WTC11 (cell line): ENCODE measurements around the gene OS9. TPM values are rescaled to one million over a fixed set of nuclear protein-coding genes. Genes with fewer than 3 reads are reported as not detected.
A peak's percentile ranks its signal among the peaks of the same experiment; 100 is the strongest.

Experiments
- ATAC-seq: fragments of 200-7000 bp; cut with Tn5 transposase; 2 replicates; pipeline ENCODE4 v1.10.0; 2021; ENCODE audit warnings: mild to moderate bottlenecking, moderate library complexity
- CTCF ChIA-PET: fragments of 300-600 bp; sonication (Branson Sonifier 250); formaldehyde crosslinking; loops from one replicate; lab custom pipeline; 2021; ENCODE audit warnings: antibody characterized with exemption; lab: Charles Lee
- POLR2A ChIA-PET: fragments of 350-600 bp; sonication (Branson Sonifier 250); formaldehyde crosslinking; loops from one replicate; lab custom pipeline; 2021; ENCODE audit warnings: antibody characterized with exemption; lab: Charles Lee
- DNase-seq: peaks from one replicate; pipeline ENCODE4 v3.0.0; 2021; ENCODE audit warnings: low spot score
- H3K27ac Mint-ChIP-seq: 2 replicates; pipeline ENCODE4 v1.8.0; 2021; ENCODE audit warnings: mixed read lengths
- H3K27me3 Mint-ChIP-seq: 2 replicates; pipeline ENCODE4 v1.8.0; 2021; ENCODE audit warnings: low read depth, mild to moderate bottlenecking, moderate library complexity, mixed read lengths
- H3K36me3 Mint-ChIP-seq: 2 replicates; pipeline ENCODE4 v1.8.0; 2021; ENCODE audit warnings: mixed read lengths
- H3K4me1 Mint-ChIP-seq: 2 replicates; pipeline ENCODE4 v1.8.0; 2022; ENCODE audit warnings: mixed read lengths
- H3K4me3 Mint-ChIP-seq: 2 replicates; pipeline ENCODE4 v1.8.0; 2021; ENCODE audit warnings: mild to moderate bottlenecking, moderate library complexity, mixed read lengths
- H3K9me3 Mint-ChIP-seq: 2 replicates; pipeline ENCODE4 v1.8.0; 2021; ENCODE audit warnings: mixed read lengths
- CBFB ChIP-seq: sonication (generic); formaldehyde crosslinking; IDR thresholded peaks from 2 replicates; pipeline ENCODE4 v1.8.1; 2022; ENCODE audit warnings: mild to moderate bottlenecking, low read depth, missing genetic modification reagents
- EMX1 ChIP-seq: fragments of 250-450 bp; sonication (Bioruptor Pico); IDR thresholded peaks from 2 replicates; pipeline ENCODE4 v1.8.0; 2021; ENCODE audit warnings: mild to moderate bottlenecking
- ETV6 ChIP-seq: sonication (generic); formaldehyde crosslinking; IDR thresholded peaks from 2 replicates; pipeline ENCODE4 v1.8.1; 2022; ENCODE audit warnings: mild to moderate bottlenecking, missing genetic modification reagents
- FOXK1 ChIP-seq: sonication (generic); formaldehyde crosslinking; IDR thresholded peaks from 2 replicates; pipeline ENCODE4 v1.8.0; 2022; ENCODE audit warnings: mild to moderate bottlenecking, moderate library complexity, missing genetic modification reagents
- GABPB1 ChIP-seq: sonication (generic); formaldehyde crosslinking; IDR thresholded peaks from 2 replicates; pipeline ENCODE4 v1.8.1; 2023; ENCODE audit warnings: mild to moderate bottlenecking, missing genetic modification reagents
- GRHL2 ChIP-seq: fragments of 250-450 bp; sonication (Bioruptor Pico); IDR thresholded peaks from 2 replicates; pipeline ENCODE4 v1.8.0; 2022; ENCODE audit warnings: mild to moderate bottlenecking, moderate library complexity; ENCODE audit not compliant: insufficient replicate concordance, severe bottlenecking
- GTF2I ChIP-seq: fragments of 250-450 bp; sonication (Bioruptor Pico); conservative IDR thresholded peaks from 2 replicates; pipeline ENCODE4 v1.4.0; 2021; ENCODE audit warnings: mild to moderate bottlenecking
- HMGA2 ChIP-seq: fragments of 250-450 bp; sonication (Bioruptor Pico); IDR thresholded peaks from 2 replicates; pipeline ENCODE4 v1.4.0; 2021; ENCODE audit warnings: mild to moderate bottlenecking, moderate library complexity
- NFE2L1 ChIP-seq: sonication (generic); formaldehyde crosslinking; IDR thresholded peaks from 2 replicates; pipeline ENCODE4 v1.8.1; 2023; ENCODE audit warnings: missing genetic modification reagents
- NFYB ChIP-seq: sonication (generic); formaldehyde crosslinking; conservative IDR thresholded peaks from 2 replicates; pipeline ENCODE4 v1.8.0; 2022; ENCODE audit warnings: low read depth, missing genetic modification reagents
- NR1H2 ChIP-seq: sonication (generic); formaldehyde crosslinking; IDR thresholded peaks from 2 replicates; pipeline ENCODE4 v1.9.0; 2021; ENCODE audit warnings: mild to moderate bottlenecking, moderate library complexity, missing genetic modification reagents
- PRRX2 ChIP-seq: fragments of 250-450 bp; sonication (Bioruptor Pico); IDR thresholded peaks from 2 replicates; pipeline ENCODE4 v1.8.0; 2021; ENCODE audit warnings: mild to moderate bottlenecking
- RELA ChIP-seq: sonication (generic); formaldehyde crosslinking; IDR thresholded peaks from 2 replicates; pipeline ENCODE4 v1.8.1; 2022; ENCODE audit warnings: missing genetic modification reagents, mild to moderate bottlenecking, borderline replicate concordance
- RORB ChIP-seq: fragments of 250-450 bp; sonication (Bioruptor Pico); IDR thresholded peaks from 2 replicates; pipeline ENCODE4 v1.9.0; 2021; ENCODE audit warnings: mild to moderate bottlenecking
- SMAD3 ChIP-seq: sonication (generic); formaldehyde crosslinking; IDR thresholded peaks from 2 replicates; pipeline ENCODE4 v1.8.0; 2022; ENCODE audit warnings: missing genetic modification reagents, mild to moderate bottlenecking, borderline replicate concordance
- TEAD1 ChIP-seq: sonication (generic); formaldehyde crosslinking; IDR thresholded peaks from 2 replicates; pipeline ENCODE4 v1.8.0; 2022; ENCODE audit warnings: mild to moderate bottlenecking, missing genetic modification reagents
- ZNF219 ChIP-seq: sonication (generic); formaldehyde crosslinking; IDR thresholded peaks from 2 replicates; pipeline ENCODE4 v1.8.0; 2023; ENCODE audit warnings: missing genetic modification reagents, mild to moderate bottlenecking, borderline replicate concordance
- ZNF317 ChIP-seq: sonication (generic); formaldehyde crosslinking; IDR thresholded peaks from 2 replicates; pipeline ENCODE4 v1.8.1; 2023; ENCODE audit warnings: low read depth, mild to moderate bottlenecking, moderate library complexity, missing genetic modification reagents, borderline replicate concordance
- ZNF416 ChIP-seq: fragments of 250-450 bp; sonication (Bioruptor Pico); IDR thresholded peaks from 2 replicates; pipeline ENCODE4 v1.9.0; 2021; ENCODE audit warnings: mild to moderate bottlenecking, inconsistent platforms
- total RNA-seq: library from RNA; stranded (reverse); gene quantifications from 3 replicates; pipeline ENCODE4 v1.2.3, GENCODE V29; 2021
- TF ChIP-seq, protein P1 (sequence below): sonication (generic); formaldehyde crosslinking; IDR thresholded peaks from 2 replicates; pipeline ENCODE4 v1.8.1; 2023; ENCODE audit warnings: mild to moderate bottlenecking, missing genetic modification reagents
- TF ChIP-seq, protein P2 (sequence below): fragments of 250-450 bp; sonication (Bioruptor Pico); IDR thresholded peaks from 2 replicates; pipeline ENCODE4 v1.9.0; 2021; ENCODE audit warnings: mild to moderate bottlenecking, borderline replicate concordance
- TF ChIP-seq, protein P3 (sequence below): fragments of 250-450 bp; sonication (Bioruptor Pico); IDR thresholded peaks from 2 replicates; pipeline ENCODE4 v1.8.0; 2021; ENCODE audit warnings: mild to moderate bottlenecking
- TF ChIP-seq, protein P4 (sequence below): sonication (generic); formaldehyde crosslinking; IDR thresholded peaks from 2 replicates; pipeline ENCODE4 v1.8.1; 2023; ENCODE audit warnings: mild to moderate bottlenecking, missing genetic modification reagents, moderate library complexity
- TF ChIP-seq, protein P5 (sequence below): sonication (generic); formaldehyde crosslinking; IDR thresholded peaks from 2 replicates; pipeline ENCODE4 v1.8.0; 2022; ENCODE audit warnings: mild to moderate bottlenecking, missing genetic modification reagents
- TF ChIP-seq, protein P6 (sequence below): sonication (generic); formaldehyde crosslinking; IDR thresholded peaks from 2 replicates; pipeline ENCODE4 v1.8.0; 2022; ENCODE audit warnings: mild to moderate bottlenecking, missing genetic modification reagents
- TF ChIP-seq, protein P7 (sequence below): sonication (generic); formaldehyde crosslinking; IDR thresholded peaks from 2 replicates; pipeline ENCODE4 v1.8.1; 2022; ENCODE audit warnings: mild to moderate bottlenecking, moderate library complexity, missing genetic modification reagents

Gene OS9
- total RNA-seq, 1 experiment from 2014 or later, result 77.5 TPM

DNA sequence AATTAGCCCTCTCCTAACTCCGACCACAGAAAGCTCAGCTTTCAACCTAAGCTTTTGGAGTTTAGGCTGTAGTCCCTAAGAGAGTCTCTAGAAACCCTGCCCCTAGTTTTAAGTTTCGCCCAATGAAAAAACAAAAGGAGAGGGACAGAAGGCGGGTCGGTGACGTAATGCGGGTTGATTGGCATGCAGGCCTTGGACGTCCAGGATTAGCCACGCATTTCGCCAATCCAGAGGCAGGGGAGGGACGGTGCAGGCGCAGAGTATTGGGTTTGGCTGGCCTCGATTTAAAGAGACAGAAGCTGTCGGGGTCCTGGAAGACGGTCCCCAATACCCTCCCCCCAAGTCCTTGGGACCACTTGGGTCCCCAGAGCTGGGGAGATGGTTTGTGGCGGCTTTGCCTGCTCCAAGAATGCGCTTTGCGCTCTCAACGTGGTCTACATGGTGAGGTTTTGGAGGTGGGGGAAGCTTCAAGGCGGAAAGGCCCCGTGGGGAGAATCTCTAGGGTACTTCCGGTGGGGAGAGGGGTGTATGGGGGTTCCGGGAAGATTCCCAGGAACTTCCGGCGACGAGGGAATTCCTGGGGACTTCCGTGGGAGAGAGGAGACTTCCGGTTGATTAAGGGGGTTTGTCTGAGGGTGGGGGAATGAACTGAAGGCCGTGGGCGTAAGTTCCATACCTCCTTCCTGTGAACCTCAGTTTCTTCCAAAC lies 51.0 kb downstream of the OS9 start, which contains the start of gene TSPAN31:
Gene TSPAN31, plus strand, starts transcription at position 263 of the 708 bp plus-strand sequence. Its CDS starts 116 bp downstream, at position 379.
- CTCF ChIA-PET, result interaction anchor here (0.7 to 4.7 kb wide), 11 partner anchors 8 to 520 kb away, joined by 3 to 34 read pairs (median 4); partner anchors contain the start of genes B4GALNT1 and GLI1
- Mint-ChIP-seq H3K4me3 (peak within 1 kb of the TSS; percentile 93), H3K27ac (peak within 1 kb of the TSS; percentile 98), H3K27me3 (peaks cover 46% of the 10 kb centered on the region), H3K4me1 (peaks cover 14% of the 10 kb centered on the region), H3K36me3 (peaks cover 36% of the 10 kb centered on the region), H3K9me3 (no peaks in the 10 kb centered on the region; the same call in 1 of the 2 replicates)
- peak; percentile 93 for DNase-seq
- POLR2A ChIA-PET, result interaction anchor here (0.6 to 1.8 kb wide), 8 partner anchors 9 to 292 kb away, joined by 3 to 12 read pairs (median 4); partner anchors contain the start of genes ATP23 and EEF1AKMT3
- ATAC-seq, result peak; percentile 86
- TF ChIP-seq EMX1 (CRISPR knock-in tag) (peak; percentile 74; the same call in 1 of the 2 replicates), FOXK1 (CRISPR knock-in tag) (no peak), ETV6 (CRISPR knock-in tag) (peak; percentile 85; the same call in 1 of the 2 replicates), PRRX2 (CRISPR knock-in tag) (peak; percentile 87), ZNF416 (peak; percentile 26; the same call in 1 of the 2 replicates), CBFB (CRISPR knock-in tag) (no peak), GABPB1 (CRISPR knock-in tag) (no peak; the same call in 1 of the 2 replicates), NFYB (CRISPR knock-in tag) (peak; percentile 86), GRHL2 (no peak), HMGA2 (CRISPR knock-in tag) (no peak), ZNF219 (CRISPR knock-in tag) (no peak), NFE2L1 (no peak), SMAD3 (0 out of 2 replicates have a peak, but pooled peaks have one; percentile 16), GTF2I (CRISPR knock-in tag) (no peak), TEAD1 (CRISPR knock-in tag) (0 out of 2 replicates have a peak, but pooled peaks have one; percentile 12), NR1H2 (CRISPR knock-in tag) (no peak), RELA (CRISPR knock-in tag) (no peak), ZNF317 (no peak), RORB (CRISPR knock-in tag) (no peak)
- TF ChIP-seq, protein P1, sequence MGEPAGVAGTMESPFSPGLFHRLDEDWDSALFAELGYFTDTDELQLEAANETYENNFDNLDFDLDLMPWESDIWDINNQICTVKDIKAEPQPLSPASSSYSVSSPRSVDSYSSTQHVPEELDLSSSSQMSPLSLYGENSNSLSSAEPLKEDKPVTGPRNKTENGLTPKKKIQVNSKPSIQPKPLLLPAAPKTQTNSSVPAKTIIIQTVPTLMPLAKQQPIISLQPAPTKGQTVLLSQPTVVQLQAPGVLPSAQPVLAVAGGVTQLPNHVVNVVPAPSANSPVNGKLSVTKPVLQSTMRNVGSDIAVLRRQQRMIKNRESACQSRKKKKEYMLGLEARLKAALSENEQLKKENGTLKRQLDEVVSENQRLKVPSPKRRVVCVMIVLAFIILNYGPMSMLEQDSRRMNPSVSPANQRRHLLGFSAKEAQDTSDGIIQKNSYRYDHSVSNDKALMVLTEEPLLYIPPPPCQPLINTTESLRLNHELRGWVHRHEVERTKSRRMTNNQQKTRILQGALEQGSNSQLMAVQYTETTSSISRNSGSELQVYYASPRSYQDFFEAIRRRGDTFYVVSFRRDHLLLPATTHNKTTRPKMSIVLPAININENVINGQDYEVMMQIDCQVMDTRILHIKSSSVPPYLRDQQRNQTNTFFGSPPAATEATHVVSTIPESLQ (CRISPR knock-in tag), result no peak
- TF ChIP-seq, protein P2, sequence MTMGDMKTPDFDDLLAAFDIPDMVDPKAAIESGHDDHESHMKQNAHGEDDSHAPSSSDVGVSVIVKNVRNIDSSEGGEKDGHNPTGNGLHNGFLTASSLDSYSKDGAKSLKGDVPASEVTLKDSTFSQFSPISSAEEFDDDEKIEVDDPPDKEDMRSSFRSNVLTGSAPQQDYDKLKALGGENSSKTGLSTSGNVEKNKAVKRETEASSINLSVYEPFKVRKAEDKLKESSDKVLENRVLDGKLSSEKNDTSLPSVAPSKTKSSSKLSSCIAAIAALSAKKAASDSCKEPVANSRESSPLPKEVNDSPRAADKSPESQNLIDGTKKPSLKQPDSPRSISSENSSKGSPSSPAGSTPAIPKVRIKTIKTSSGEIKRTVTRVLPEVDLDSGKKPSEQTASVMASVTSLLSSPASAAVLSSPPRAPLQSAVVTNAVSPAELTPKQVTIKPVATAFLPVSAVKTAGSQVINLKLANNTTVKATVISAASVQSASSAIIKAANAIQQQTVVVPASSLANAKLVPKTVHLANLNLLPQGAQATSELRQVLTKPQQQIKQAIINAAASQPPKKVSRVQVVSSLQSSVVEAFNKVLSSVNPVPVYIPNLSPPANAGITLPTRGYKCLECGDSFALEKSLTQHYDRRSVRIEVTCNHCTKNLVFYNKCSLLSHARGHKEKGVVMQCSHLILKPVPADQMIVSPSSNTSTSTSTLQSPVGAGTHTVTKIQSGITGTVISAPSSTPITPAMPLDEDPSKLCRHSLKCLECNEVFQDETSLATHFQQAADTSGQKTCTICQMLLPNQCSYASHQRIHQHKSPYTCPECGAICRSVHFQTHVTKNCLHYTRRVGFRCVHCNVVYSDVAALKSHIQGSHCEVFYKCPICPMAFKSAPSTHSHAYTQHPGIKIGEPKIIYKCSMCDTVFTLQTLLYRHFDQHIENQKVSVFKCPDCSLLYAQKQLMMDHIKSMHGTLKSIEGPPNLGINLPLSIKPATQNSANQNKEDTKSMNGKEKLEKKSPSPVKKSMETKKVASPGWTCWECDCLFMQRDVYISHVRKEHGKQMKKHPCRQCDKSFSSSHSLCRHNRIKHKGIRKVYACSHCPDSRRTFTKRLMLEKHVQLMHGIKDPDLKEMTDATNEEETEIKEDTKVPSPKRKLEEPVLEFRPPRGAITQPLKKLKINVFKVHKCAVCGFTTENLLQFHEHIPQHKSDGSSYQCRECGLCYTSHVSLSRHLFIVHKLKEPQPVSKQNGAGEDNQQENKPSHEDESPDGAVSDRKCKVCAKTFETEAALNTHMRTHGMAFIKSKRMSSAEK (CRISPR knock-in tag), result 0 out of 2 replicates have a peak, but pooled peaks have one; percentile 17
- TF ChIP-seq, protein P3, sequence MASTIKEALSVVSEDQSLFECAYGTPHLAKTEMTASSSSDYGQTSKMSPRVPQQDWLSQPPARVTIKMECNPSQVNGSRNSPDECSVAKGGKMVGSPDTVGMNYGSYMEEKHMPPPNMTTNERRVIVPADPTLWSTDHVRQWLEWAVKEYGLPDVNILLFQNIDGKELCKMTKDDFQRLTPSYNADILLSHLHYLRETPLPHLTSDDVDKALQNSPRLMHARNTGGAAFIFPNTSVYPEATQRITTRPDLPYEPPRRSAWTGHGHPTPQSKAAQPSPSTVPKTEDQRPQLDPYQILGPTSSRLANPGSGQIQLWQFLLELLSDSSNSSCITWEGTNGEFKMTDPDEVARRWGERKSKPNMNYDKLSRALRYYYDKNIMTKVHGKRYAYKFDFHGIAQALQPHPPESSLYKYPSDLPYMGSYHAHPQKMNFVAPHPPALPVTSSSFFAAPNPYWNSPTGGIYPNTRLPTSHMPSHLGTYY (CRISPR knock-in tag), result peak; percentile 91
- TF ChIP-seq, protein P4, sequence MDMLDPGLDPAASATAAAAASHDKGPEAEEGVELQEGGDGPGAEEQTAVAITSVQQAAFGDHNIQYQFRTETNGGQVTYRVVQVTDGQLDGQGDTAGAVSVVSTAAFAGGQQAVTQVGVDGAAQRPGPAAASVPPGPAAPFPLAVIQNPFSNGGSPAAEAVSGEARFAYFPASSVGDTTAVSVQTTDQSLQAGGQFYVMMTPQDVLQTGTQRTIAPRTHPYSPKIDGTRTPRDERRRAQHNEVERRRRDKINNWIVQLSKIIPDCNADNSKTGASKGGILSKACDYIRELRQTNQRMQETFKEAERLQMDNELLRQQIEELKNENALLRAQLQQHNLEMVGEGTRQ (CRISPR knock-in tag), result peak; percentile 50
- TF ChIP-seq, protein P5, sequence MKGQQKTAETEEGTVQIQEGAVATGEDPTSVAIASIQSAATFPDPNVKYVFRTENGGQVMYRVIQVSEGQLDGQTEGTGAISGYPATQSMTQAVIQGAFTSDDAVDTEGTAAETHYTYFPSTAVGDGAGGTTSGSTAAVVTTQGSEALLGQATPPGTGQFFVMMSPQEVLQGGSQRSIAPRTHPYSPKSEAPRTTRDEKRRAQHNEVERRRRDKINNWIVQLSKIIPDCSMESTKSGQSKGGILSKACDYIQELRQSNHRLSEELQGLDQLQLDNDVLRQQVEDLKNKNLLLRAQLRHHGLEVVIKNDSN (CRISPR knock-in tag), result no peak
- TF ChIP-seq, protein P6, sequence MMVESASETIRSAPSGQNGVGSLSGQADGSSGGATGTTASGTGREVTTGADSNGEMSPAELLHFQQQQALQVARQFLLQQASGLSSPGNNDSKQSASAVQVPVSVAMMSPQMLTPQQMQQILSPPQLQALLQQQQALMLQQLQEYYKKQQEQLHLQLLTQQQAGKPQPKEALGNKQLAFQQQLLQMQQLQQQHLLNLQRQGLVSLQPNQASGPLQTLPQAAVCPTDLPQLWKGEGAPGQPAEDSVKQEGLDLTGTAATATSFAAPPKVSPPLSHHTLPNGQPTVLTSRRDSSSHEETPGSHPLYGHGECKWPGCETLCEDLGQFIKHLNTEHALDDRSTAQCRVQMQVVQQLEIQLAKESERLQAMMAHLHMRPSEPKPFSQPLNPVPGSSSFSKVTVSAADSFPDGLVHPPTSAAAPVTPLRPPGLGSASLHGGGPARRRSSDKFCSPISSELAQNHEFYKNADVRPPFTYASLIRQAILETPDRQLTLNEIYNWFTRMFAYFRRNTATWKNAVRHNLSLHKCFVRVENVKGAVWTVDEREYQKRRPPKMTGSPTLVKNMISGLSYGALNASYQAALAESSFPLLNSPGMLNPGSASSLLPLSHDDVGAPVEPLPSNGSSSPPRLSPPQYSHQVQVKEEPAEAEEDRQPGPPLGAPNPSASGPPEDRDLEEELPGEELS, result no peak
- TF ChIP-seq, protein P7, sequence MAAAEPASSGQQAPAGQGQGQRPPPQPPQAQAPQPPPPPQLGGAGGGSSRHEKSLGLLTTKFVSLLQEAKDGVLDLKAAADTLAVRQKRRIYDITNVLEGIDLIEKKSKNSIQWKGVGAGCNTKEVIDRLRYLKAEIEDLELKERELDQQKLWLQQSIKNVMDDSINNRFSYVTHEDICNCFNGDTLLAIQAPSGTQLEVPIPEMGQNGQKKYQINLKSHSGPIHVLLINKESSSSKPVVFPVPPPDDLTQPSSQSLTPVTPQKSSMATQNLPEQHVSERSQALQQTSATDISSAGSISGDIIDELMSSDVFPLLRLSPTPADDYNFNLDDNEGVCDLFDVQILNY, result no peak
